ENCODE measurements around the gene CTXN1.

DNA sequence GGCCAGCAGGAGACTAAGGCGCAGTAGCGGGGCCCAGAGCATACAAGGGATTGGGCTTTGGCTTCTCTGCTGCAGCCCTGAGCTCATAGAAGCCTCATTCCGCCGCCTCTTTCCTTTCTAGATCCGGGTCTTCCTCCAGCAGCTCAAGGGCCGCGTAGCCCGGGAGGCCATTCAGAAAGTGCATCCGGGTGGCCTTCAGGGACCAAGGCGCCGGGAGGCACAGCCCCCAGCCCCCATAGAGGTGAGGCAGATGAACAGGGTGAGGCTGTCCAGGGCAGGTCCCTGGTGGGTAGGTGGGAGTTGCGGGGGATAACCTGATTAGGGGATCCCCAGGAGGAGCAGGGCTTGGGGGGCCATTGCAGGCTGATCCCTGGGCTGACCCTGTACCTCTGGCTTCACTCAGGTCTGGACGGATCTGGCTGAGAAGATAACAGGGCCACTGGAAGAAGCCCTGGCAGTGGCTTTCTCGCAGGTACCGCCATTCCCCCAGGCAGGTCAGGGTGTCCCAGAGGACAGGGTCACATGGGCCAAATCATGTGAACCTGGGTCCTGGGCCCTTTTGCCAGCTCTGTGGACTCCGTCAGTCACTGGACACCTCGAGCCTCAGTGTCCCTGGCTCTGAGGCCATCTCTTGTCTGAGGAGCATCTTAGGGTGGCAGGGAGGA, 4.5 kb downstream of the CTXN1 start:
- no peak for TF ChIP-seq GATA2 (IDR thresholded peaks at IDR 0.05; ENCODE audit: low read depth, low read length)
- no peak for TF ChIP-seq GATA3 (IDR thresholded peaks at IDR 0.05; ENCODE audit: low read depth, low read length)
